OCI-LY7 (cell line): ENCODE measurements around the gene LIPT2. TPM values are rescaled to one million over a fixed set of nuclear protein-coding genes. Genes with fewer than 3 reads are reported as not detected.

Experiments used
- BruUV-seq: library from RNA; stranded (reverse); fragments of 400-500 nt; replicated peaks from 2 replicates; lab custom pipeline; 2021; lab: Mats Ljungman, UMichigan
- CTCF ChIA-PET: fragments of 300-600 bp; sonication (Branson Sonifier 250); formaldehyde crosslinking; loops from one replicate; lab custom pipeline; 2022; ENCODE audit warnings: antibody characterized with exemption; ENCODE audit not compliant: unreplicated experiment; lab: Charles Lee
- POLR2A ChIA-PET: fragments of 300-600 bp; sonication (Branson Sonifier 250); formaldehyde crosslinking; loops from one replicate; lab custom pipeline; 2022; ENCODE audit warnings: antibody characterized with exemption; lab: Charles Lee
- DNase-seq: peaks from one replicate; pipeline ENCODE4 v3.0.0-alpha.2; 2015; ENCODE audit warnings: low spot score
- H2AFZ ChIP-seq: fragments of 200-600 bp; sonication (generic), shearing (Covaris generic); 2 replicates; pipeline ENCODE4 v1.6.1; 2014; ENCODE audit warnings: mild to moderate bottlenecking, antibody characterized with exemption, low read length, moderate library complexity
- H3K27ac ChIP-seq: fragments of 200-600 bp; sonication (generic); 2 replicates; pipeline ENCODE4 v1.5.1; 2014; ENCODE audit warnings: mixed run types, low read depth, mild to moderate bottlenecking, moderate library complexity, low read length, inconsistent platforms; ENCODE audit not compliant: poor library complexity, severe bottlenecking
- H3K36me3 ChIP-seq: fragments of 200-600 bp; sonication (generic); 2 replicates; pipeline ENCODE4 v1.6.1; 2014; ENCODE audit warnings: mild to moderate bottlenecking, antibody characterized with exemption, low read length, moderate library complexity, mixed read lengths; ENCODE audit not compliant: insufficient read depth
- H3K4me1 ChIP-seq: fragments of 200-600 bp; sonication (generic); 2 replicates; pipeline ENCODE4 v1.5.1; 2014; ENCODE audit warnings: mild to moderate bottlenecking, low read length; ENCODE audit not compliant: insufficient read depth, poor library complexity, severe bottlenecking
- H3K4me2 ChIP-seq: fragments of 200-600 bp; sonication (generic); 2 replicates; pipeline ENCODE4 v1.6.1; 2014; ENCODE audit warnings: mild to moderate bottlenecking, low read length
- H3K4me3 ChIP-seq: fragments of 200-600 bp; sonication (generic); 2 replicates; pipeline ENCODE4 v1.5.1; 2014; ENCODE audit warnings: mild to moderate bottlenecking, low read depth, low read length; ENCODE audit not compliant: poor library complexity, severe bottlenecking
- H3K79me2 ChIP-seq: fragments of 200-600 bp; sonication (generic); 2 replicates; pipeline ENCODE4 v1.6.1; 2016; ENCODE audit warnings: low read depth, mild to moderate bottlenecking, low read length, moderate library complexity, mixed read lengths; ENCODE audit not compliant: insufficient read depth
- H3K9me2 ChIP-seq: fragments of 200-600 bp; sonication (generic); 2 replicates; pipeline ENCODE4 v1.6.1; 2016; ENCODE audit warnings: mild to moderate bottlenecking, low read length, mixed read lengths; ENCODE audit not compliant: insufficient read depth
- H3K9me3 ChIP-seq: fragments of 200-600 bp; sonication (generic); 2 replicates; pipeline ENCODE4 v1.6.1; 2014; ENCODE audit warnings: mild to moderate bottlenecking, mixed run types, low read length, mixed read lengths
- H4K20me1 ChIP-seq: fragments of 200-600 bp; sonication (generic); 2 replicates; pipeline ENCODE4 v1.6.1; 2014; ENCODE audit warnings: mild to moderate bottlenecking, antibody characterized with exemption, low read length, moderate library complexity, mixed read lengths; ENCODE audit not compliant: insufficient read depth
- EZH2phosphoT487 ChIP-seq: fragments of 200-600 bp; sonication (generic); IDR thresholded peaks from 2 replicates; pipeline ENCODE4 v1.6.1; 2018; ENCODE audit warnings: low read depth, borderline replicate concordance, mild to moderate bottlenecking, mixed run types, antibody characterized with exemption, low read length, moderate library complexity, mixed read lengths
- intact Hi-C: fragments of 100-400 bp; cut with micrococcal nuclease; formaldehyde crosslinking; loops from one replicate; pipeline ENCODE4 v1.10.0; 2022; ENCODE audit not compliant: unreplicated experiment
- total RNA-seq, 2 experiments: library from RNA; depleted of rRNA in 1 of 2; stranded (reverse); fragments of >200 nt in 1 of 2; shearing (Covaris generic) in 1 of 2; gene quantifications; 2 replicates each; pipeline ENCODE4 v1.2.3, GENCODE V29; 2014 to 2022
- TF ChIP-seq, protein P1 (sequence below): fragments of 200-600 bp; sonication (generic); conservative IDR thresholded peaks from 2 replicates; pipeline ENCODE4 v1.5.1; 2014; ENCODE audit warnings: mild to moderate bottlenecking, antibody characterized with exemption, low read length, moderate library complexity, mixed read lengths

The LIPT2 gene
- total RNA-seq, 2 experiments from 2014 or later, result 10.9 to 14.3 TPM

DNA sequence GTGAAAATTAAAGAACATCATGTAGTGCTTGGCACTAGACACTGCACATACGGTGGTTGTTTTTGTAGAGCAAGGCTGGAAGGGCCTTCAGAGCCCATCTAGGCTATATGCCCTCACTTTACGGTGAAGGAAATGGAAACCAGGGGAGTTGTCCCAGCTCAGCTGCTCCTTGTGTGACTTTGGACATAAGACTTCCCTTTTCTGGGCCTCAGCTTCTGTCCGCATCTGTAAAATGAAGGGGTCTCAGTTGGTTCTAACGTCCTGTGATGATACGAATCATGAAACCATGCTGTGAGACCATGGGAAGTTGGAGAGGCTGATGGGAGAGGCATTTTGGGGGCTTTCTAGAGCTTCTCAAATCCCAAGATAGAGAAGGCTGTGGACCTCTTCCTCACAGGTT lies 30.9 kb downstream of the LIPT2 start:
- H3K9me3 ChIP-seq, result no peaks in the 10 kb centered on the region
- H3K4me2 ChIP-seq, result no peak overlapping the region
- intact Hi-C loops, result loop anchor here (5.0 kb wide), 1 partner anchor 95 kb away; no protein-coding TSS in a partner anchor
- H3K4me1 ChIP-seq, result peaks cover 3% of the 10 kb centered on the region
- H3K27ac ChIP-seq, result no peak overlapping the region
- no peak for DNase-seq
- no peaks in the 10 kb centered on the region for H4K20me1 ChIP-seq
- H3K79me2 ChIP-seq, result no peaks in the 10 kb centered on the region
- ChIA-PET CTCF (no interaction called here), POLR2A (interaction anchor here (0.6 kb wide), 1 partner anchor 38 kb away, joined by 8 read pairs; no protein-coding TSS in a partner anchor)
- H3K36me3 ChIP-seq, result no peaks in the 10 kb centered on the region
- H3K4me3 ChIP-seq, result no peak overlapping the region
- TF ChIP-seq EZH2phosphoT487, result no peak
- TF ChIP-seq, protein P1, sequence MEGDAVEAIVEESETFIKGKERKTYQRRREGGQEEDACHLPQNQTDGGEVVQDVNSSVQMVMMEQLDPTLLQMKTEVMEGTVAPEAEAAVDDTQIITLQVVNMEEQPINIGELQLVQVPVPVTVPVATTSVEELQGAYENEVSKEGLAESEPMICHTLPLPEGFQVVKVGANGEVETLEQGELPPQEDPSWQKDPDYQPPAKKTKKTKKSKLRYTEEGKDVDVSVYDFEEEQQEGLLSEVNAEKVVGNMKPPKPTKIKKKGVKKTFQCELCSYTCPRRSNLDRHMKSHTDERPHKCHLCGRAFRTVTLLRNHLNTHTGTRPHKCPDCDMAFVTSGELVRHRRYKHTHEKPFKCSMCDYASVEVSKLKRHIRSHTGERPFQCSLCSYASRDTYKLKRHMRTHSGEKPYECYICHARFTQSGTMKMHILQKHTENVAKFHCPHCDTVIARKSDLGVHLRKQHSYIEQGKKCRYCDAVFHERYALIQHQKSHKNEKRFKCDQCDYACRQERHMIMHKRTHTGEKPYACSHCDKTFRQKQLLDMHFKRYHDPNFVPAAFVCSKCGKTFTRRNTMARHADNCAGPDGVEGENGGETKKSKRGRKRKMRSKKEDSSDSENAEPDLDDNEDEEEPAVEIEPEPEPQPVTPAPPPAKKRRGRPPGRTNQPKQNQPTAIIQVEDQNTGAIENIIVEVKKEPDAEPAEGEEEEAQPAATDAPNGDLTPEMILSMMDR, result no peak
- no peak overlapping the region for H2AFZ ChIP-seq
- H3K9me2 ChIP-seq, result no peaks in the 10 kb centered on the region
- no TSS peak for BruUV-seq

DNA sequence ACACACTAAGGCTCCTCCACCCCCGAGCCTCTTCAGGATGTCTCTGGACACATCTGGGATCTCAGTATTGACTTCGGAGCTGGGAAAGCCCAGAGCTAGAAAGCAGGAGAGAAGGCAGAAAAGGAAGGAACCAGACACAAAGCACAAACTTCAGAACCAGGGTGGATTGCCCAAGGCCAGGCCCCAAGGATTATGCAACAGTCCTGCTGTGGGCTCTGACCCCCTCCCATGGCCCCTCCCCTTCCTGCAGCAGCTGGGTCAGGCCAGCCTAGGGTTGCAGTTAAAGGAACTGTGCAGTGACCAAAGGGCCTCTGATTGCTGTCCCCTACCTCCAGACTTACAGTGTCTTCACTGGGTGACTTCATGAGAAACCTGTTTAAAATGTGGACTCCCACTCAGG lies 31.5 kb downstream of the LIPT2 start:
- BruUV-seq, result no TSS peak
- POLR2A ChIA-PET, result interaction anchor here (0.5 to 0.6 kb wide), 2 partner anchors 37 to 155 kb away, joined by 3 to 8 read pairs; no protein-coding TSS in a partner anchor
- no peak overlapping the region for H2AFZ ChIP-seq
- H4K20me1 ChIP-seq, result no peaks in the 10 kb centered on the region
- H3K79me2 ChIP-seq, result no peaks in the 10 kb centered on the region
- no peaks in the 10 kb centered on the region for H3K9me3 ChIP-seq
- H3K4me2 ChIP-seq, result no peak overlapping the region
- DNase-seq, result no peak
- H3K27ac ChIP-seq, result no peak overlapping the region
- H3K4me3 ChIP-seq, result no peak overlapping the region
- no peaks in the 10 kb centered on the region for H3K9me2 ChIP-seq
- H3K4me1 ChIP-seq, result peaks cover 3% of the 10 kb centered on the region
- no peaks in the 10 kb centered on the region for H3K36me3 ChIP-seq
- TF ChIP-seq EZH2phosphoT487, result no peak
- TF ChIP-seq, protein P1, result no peak
- CTCF ChIA-PET, result interaction anchor here (0.7 kb wide), 1 partner anchor 13 kb away, joined by 3 read pairs; no protein-coding TSS in a partner anchor
- intact Hi-C loops, result loop anchor here (5.0 kb wide), 1 partner anchor 95 kb away; no protein-coding TSS in a partner anchor

DNA sequence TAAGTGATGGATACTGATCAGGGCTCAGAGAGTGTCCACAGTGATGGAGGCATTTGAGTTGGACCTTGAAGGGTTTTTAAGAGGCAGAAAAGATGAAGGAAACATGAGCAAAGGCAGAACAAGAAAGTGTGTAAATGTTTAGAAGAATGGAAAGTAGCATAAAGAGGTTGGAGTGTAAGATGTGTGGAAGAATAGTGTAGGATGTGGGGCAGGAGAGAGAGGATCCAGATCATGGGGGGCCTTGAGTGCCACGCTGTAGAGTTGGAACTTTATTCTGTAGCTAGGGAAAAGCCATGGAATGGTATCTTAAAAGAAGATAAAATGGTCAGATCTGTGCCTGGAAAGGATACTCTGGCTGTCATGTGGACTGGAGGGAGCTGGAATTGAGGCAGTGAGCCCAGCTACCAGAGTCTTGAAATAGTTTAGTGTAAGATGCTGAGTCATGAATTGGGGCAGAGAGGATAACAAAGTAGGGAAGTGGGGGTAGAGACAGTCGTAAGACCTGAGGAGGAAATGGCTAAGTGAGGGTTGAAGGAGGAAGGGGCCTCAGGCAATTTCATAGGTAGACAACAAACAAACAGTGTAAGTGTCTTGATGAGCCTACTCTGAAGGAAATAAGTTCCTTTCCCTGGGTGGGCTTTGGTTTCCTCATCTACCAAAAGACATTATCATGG lies 32.9 kb downstream of the LIPT2 start:
- no peaks in the 10 kb centered on the region for H4K20me1 ChIP-seq
- no peaks in the 10 kb centered on the region for H3K9me3 ChIP-seq
- H3K4me2 ChIP-seq, result no peak overlapping the region
- no peaks in the 10 kb centered on the region for H3K79me2 ChIP-seq
- peak; percentile 5 for DNase-seq
- intact Hi-C loops, result loop anchor here (5.0 kb wide), 1 partner anchor 97 kb away; no protein-coding TSS in a partner anchor
- no peaks in the 10 kb centered on the region for H3K9me2 ChIP-seq
- H3K36me3 ChIP-seq, result no peaks in the 10 kb centered on the region
- H3K4me1 ChIP-seq, result peaks cover 3% of the 10 kb centered on the region
- ChIA-PET POLR2A (no interaction called here), CTCF (no interaction called here)
- no peak overlapping the region for H3K4me3 ChIP-seq
- H3K27ac ChIP-seq, result no peak overlapping the region
- peak overlapping the region; percentile 46; the same call in 1 of the 2 replicates for H2AFZ ChIP-seq
- BruUV-seq, result no TSS peak
- TF ChIP-seq, protein P1, result no peak
- no peak for TF ChIP-seq EZH2phosphoT487
